HEK293 (cell line): ENCODE data around the gene ELOVL2.

Experiments used
- CTCF ChIP-seq: fragments of 450-650 bp; formaldehyde crosslinking; IDR thresholded peaks from 2 replicates; pipeline ENCODE4 v1.5.1; 2016; ENCODE audit warnings: missing biosample characterization, missing genetic modification characterization
- MZF1 ChIP-seq: fragments of 450-650 bp; formaldehyde crosslinking; IDR thresholded peaks from 2 replicates; pipeline ENCODE4 v1.5.1; 2017; ENCODE audit warnings: missing biosample characterization, missing genetic modification characterization, borderline replicate concordance
- SETDB1 ChIP-seq: IDR thresholded peaks from one replicate; pipeline ENCODE4 v1.6.1; 2017; ENCODE audit warnings: mild to moderate bottlenecking, low read length, moderate library complexity, mixed read lengths; ENCODE audit not compliant: insufficient read length
- SP2 ChIP-seq: fragments of 450-650 bp; formaldehyde crosslinking; IDR thresholded peaks from 2 replicates; pipeline ENCODE4 v1.5.1; 2016; ENCODE audit warnings: missing biosample characterization, missing genetic modification characterization
- TCF7L2 ChIP-seq: IDR thresholded peaks from 2 replicates; pipeline ENCODE4 v1.6.1; 2011; ENCODE audit warnings: low read depth, mild to moderate bottlenecking, inconsistent platforms, low read length, moderate library complexity, borderline replicate concordance
- ZBTB11 ChIP-seq: fragments of 450-650 bp; formaldehyde crosslinking; conservative IDR thresholded peaks from 2 replicates; pipeline ENCODE4 v1.5.1; 2016; ENCODE audit warnings: low read depth, missing biosample characterization, missing genetic modification characterization
- ZNF138 ChIP-seq: fragments of 450-650 bp; formaldehyde crosslinking; IDR thresholded peaks from 2 replicates; pipeline ENCODE4 v1.5.1; 2016; ENCODE audit warnings: missing biosample characterization, missing genetic modification characterization, borderline replicate concordance
- ZNF274 ChIP-seq, 2 experiments: fragments of 200-500 bp in 1 of 2; fragments of 450-650 bp in 1 of 2; sonication (Bioruptor generic) in 1 of 2; formaldehyde crosslinking in 1 of 2; IDR thresholded peaks; 2 replicates each; pipeline versions ENCODE4 v1.5.1 to v1.6.1; 2014 to 2016; ENCODE audit warnings: borderline replicate concordance in 1 of 2, inconsistent platforms in 1 of 2, low read length in 1 of 2, missing biosample characterization in 1 of 2, missing genetic modification characterization in 1 of 2
- ZNF362 ChIP-seq: fragments of 450-650 bp; formaldehyde crosslinking; IDR thresholded peaks from 2 replicates; pipeline ENCODE4 v1.5.1; 2016; ENCODE audit warnings: missing biosample characterization, missing genetic modification characterization
- ZNF670 ChIP-seq: fragments of 450-650 bp; formaldehyde crosslinking; IDR thresholded peaks from 2 replicates; pipeline ENCODE4 v1.5.1; 2016; ENCODE audit warnings: missing biosample characterization, missing genetic modification characterization, low read depth
- ZNF777 ChIP-seq: fragments of 450-650 bp; formaldehyde crosslinking; IDR thresholded peaks from 2 replicates; pipeline ENCODE4 v1.5.1; 2017; ENCODE audit warnings: missing biosample characterization, missing genetic modification characterization, borderline replicate concordance

GRCh38 chr6:11062083-11062482 is 18.0 kb upstream of the ELOVL2 start:
- no peak for TF ChIP-seq CTCF (tag by site-specific recombination)
- no peak for TF ChIP-seq ZBTB11
- TF ChIP-seq SP2, result no peak
- no peak for TF ChIP-seq MZF1 (tag by site-specific recombination)
- no peak for TF ChIP-seq ZNF274 (IDR thresholded peaks at IDR 0.05; ENCODE audit: low read length)
- TF ChIP-seq ZNF274 (tag by site-specific recombination; IDR thresholded peaks at IDR 0.05; ENCODE audit: borderline replicate concordance), result no peak
- TF ChIP-seq ZNF777 (tag by site-specific recombination), result no peak
- no peak for TF ChIP-seq ZNF670
- no peak for TF ChIP-seq SETDB1
- TF ChIP-seq ZNF362 (tag by site-specific recombination), result no peak
- no peak for TF ChIP-seq ZNF138 (tag by site-specific recombination)
- no peak for TF ChIP-seq TCF7L2
